DMS153 treated with DMSO at 0.1 percent for 48 hours (cell line): ENCODE measurements around the gene SGCA.

Experiments used
- DNase-seq: peaks from one replicate; lab custom pipeline; 2025; ENCODE audit not compliant: unreplicated experiment; lab: John Stamatoyannopoulos, UW

Gene SGCA

GRCh38 chr17:50192618-50193291 lies 26.9 kb downstream of the SGCA start:
- DNase-seq = no peak

DNA sequence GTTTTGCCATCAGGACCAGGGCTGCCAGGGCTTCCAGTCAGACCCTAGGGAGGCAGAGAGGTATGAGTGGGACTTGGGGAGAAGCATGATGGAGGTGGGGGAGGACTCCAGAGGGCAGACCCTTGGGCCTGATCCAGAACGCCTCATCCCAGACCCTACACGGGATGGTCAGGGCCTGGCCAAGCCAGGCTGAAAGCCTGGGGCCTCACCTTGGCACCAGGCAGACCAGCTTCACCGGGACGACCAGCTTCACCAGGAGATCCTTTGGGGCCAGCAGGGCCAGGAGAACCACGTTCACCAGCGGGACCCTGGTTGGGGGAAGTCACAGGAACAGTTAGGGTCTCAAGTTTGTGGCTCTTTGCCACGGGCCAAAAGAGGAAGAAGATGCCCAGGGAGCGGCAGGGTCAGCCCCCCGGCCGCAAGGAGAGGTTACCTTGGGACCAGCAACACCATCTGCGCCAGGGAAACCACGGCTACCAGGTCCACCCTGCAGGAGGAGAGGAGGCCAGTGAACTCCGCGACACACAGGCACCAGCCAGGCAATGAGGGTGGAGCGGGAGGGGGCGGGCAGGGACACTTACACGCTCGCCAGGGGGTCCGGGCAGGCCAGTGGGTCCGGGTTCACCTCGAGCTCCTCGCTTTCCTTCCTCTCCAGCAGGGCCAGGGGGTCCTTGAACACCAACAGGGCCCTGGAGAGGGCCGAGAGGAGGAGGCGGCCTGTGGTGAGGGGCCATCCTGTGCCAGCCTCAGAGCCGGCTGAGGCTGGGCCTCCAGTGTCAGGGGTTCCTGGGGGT lies 28.5 kb downstream of the SGCA start:
- DNase-seq = no peak

DNA sequence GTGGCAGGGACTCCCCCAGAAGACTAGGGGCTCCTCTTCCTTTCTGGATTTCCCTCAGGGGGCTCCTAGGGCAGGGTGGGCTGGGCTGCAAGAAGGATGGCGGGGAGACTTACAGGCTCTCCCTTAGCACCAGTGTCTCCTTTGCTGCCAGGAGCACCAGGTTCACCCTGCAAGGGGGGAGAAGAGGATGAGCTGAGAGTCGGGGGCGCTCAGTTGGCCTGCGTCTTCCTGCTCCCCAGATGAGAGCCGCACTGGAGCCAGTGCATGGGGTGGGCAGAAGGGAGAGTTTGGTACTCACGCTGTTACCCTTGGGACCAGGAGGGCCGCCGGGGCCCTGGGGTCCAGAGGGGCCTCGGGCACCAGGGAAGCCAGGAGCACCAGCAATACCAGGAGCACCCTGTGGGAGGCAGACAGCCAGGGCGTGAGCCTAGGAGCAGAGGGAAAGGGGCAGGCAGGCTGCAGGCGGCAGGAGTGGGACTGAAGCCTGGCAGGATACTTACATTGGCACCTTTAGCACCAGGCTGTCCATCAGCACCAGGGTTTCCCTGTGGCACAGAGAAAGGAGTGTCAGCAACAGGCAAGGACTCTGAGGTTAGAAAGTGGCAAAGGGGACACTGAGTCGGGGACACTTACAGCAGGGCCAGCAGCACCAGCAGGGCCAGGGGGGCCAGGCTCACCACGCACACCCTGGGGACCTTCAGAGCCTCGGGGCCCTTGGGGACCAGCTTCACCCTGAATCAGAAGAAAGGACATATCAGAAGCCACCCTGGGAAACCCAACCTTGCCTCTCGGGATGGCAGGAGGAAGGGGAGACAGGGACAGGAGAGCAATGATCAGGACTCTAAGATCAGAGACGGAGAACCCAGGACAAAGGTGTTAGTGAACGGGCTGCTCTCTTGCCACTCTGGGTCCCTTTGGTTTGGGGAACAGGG lies 29.4 kb downstream of the SGCA start:
- DNase-seq = no peak

- no peak for DNase-seq
These were observed 30.2 kb downstream of the SGCA start for GRCh38 chr17:50196036-50196435.

DNA sequence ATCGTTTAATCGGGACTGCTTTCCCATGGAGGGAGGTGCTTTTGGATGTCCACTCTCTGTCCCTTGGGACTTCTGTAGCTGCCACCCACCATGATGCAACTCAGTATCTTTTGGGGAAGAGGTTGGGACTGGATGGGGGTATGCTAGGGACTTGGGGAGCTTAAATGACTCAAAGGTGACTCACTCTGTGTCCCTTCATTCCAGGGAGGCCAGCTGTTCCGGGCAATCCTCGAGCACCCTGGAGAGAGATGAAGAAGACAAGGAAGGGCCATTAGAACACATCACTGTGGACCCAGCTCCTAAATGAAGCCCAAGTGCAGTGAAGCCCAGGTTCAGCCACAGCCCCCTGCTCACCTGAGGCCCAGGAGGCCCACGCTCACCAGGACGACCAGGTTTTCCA lies 31.0 kb downstream of the SGCA start:
- DNase-seq = no peak

DNA sequence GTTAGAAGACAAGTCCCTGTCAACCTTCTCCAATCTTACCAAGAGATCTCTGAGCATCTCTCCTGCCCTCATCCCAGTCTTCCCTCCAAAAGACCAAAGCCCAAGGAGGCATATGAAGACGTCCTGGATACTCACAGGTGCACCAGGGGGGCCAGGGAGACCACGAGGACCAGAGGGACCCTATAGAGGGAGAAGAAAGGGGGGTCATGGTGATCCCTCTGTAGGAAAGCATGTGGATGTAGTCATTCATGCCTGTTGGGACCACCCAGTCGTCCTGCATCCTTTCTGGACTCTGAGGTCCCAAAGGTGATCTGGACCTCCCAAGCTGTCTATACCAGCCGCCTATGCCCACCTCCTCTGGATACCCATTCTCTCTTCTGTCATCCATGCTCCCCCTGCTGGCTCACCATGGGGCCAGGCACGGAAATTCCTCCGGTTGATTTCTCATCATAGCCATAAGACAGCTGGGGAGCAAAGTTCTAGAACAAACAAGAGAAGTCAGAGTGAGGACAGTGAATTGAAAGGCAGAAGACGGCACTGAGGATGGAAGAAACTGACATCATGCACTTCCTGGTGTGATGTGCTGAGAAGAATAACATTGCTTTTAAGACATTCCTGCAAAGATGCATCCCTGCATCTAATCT lies 32.3 kb downstream of the SGCA start:
- DNase-seq = peak; percentile 1

GRCh38 chr17:50199211-50199802 lies 33.5 kb downstream of the SGCA start:
- no peak for DNase-seq

DNA sequence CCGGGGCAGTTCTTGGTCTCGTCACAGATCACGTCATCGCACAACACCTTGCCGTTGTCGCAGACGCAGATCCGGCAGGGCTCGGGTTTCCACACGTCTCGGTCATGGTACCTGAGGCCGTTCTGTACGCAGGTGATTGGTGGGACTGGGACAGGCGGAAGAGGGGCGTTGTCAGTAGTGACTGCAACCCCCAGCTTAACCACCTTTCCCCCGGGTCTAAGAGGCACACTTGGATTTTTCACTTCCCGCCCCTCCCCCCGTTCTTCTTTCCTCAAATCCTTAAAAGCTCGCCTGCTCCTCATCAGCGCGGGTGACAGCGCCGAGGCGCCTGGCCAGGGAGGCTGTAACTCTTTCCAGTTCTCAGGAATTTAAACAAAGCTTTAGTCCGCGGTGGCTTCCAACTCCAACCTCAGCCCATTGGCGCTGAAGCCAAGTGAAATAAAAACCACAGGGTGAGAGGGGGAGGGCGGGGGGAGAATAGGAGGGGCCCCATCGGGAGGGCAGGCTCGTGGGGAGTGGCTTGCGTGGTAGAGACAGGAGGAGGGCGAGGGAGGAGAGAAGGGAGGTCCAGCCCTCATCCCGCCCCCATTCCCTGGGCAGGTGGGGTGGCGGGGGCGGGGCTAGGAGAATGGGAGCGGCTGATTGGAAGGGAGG lies 34.1 kb downstream of the SGCA start:
- DNase-seq = peak; percentile 35

DNA sequence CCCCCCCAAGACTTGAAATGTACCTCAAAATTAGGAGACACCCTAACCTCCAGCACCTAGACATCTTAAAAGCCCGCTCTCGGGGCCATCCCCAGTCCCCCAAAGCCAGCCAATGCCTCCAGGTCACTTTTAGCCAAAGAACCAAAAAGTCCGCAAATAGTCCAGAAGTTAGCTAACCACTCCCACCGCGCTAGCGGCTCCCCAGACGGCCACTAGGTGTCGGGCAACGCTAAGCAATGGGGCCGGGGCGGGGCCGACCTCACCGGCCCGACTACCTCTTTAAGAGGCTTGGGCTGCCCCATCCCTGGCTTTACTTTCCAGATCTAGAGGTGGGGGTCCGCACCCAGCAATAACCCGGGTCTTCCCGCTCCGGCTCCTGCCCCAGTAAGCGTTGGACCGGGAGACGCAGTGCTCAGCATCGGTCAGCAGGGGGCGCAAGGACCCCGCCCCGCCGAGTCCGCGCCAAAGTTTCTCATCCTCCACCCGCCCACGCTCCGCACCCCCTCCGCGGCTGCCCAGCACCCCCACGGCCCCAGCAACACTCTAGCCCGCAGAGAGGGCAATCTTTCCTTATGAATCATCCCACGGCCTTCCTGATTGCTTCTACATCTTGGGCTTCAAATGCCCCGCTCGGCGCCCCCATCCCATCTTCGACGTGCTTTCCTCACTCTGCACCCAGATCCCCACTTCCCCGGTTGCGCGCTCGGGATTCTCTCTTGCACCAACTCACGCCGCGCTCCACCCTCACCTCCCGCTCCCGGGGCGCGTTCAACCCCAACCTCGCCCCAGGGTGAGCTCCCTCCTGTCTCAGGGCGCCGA lies 34.9 kb downstream of the SGCA start:
- peak; percentile 23 for DNase-seq

DNA sequence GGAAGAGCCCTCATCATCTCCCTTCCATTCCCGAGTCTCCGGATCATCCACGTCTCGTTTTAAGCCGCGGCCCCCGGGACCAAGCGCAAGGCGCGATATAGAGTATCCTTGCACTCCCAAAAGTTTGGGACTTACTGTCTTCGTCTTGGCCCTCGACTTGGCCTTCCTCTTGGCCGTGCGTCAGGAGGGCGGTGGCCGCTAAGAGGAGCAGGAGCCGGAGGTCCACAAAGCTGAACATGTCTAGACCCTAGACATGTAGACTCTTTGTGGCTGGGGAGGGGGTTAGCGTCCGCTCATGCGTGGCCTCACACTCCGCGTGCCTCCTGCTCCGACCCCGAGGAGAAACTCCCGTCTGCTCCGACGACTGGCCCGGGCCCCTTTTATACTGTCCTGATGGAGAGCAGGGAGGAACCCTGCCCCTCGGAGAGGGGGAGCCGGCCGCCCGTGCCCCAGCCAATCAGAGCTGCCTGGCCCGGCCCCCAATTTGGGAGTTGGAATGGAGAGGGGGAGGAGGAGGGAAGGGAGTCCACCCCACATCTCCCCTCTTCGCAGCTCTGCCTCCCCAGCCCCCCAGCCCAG lies 35.6 kb downstream of the SGCA start, which contains the start of gene COL1A1:
Gene COL1A1 (minus strand): TSS at position 356 of the 579 bp plus-strand sequence. CDS start 118 bp downstream, at position 238.
- DNase-seq = no peak

GRCh38 chr17:50203086-50203485 lies 37.3 kb downstream of the SGCA start:
- no peak for DNase-seq

- DNase-seq = no peak
These were observed 38.0 kb downstream of the SGCA start for GRCh38 chr17:50203604-50204345.

DNA sequence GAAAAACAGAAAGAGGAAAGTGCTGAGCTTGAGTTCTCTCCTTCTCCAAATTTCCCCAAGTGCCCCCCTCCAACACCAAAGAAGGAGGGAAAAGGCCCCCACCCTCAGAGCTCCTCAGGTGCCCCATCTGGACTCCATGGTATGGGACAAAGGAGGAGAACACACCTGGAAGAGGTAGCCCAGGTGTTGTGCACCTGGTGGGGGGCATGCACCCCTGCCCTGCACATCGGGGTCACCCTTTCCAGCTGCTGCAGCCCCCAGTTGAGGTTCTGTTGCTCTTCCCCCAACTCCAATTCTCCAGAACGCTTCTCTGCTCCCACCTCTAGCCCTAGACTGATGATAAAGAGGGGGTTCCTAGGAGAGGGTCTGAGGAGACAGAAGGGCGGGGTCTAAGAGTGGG lies 38.6 kb downstream of the SGCA start:
- no peak for DNase-seq

DNA sequence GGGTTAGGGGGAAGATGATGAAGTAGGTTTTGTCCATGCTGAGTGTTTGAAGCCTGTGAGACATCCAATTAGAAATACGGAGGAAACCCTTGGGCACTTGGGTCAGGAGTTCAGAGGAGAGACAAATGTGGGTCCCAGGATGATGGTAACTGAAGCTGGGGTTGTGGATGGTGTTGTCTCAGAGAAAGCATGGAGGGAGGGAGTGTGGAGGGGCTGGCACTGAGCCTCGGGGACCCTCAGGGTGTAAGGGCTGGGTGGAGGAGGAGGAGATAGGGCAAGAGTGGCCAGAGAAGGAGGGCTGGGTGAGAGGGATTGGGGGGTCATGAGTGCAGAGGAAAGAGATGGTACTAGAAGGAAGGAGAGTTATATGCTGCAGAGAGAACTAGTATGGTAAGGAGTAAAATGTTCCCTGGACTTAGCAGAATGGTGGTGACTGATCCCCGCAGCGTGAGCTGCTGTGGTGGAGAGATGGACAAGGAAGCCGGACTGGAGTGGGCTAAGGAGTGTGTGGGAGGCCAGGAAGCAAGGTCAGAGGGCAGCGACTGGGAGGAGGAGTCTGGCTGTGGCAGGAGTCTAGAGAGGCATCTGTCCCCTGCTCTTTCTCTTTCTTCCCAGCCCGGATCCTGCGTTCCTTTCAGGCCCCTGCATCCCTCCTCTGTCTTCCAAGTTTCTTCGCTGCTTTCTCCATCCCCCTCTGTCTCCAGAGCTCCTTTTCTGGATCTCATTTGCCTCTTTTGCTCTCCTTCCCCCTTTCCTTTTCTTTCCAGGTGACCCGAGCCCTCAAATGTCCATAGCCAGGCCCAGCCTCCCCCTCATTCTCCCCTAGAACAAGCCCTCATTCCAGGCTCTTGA lies 39.5 kb downstream of the SGCA start:
- DNase-seq = no peak

- no peak for DNase-seq
These were observed 40.2 kb downstream of the SGCA start for GRCh38 chr17:50205963-50206505.

GRCh38 chr17:50206604-50207293 lies 40.9 kb downstream of the SGCA start:
- no peak for DNase-seq
